Measurements from ENCODE around the gene SERPINB1. TPM values are rescaled to one million over a fixed set of nuclear protein-coding genes. Genes with fewer than 3 reads are reported as not detected.

Gene SERPINB1
- 78.7 and 133 TPM in 2 replicates for total RNA-seq (2014; rRNA removed)
- percentile 92 among the genes with signal in this experiment for Bru-seq, nascent RNA
- percentile 92 among the genes with signal in this experiment for BruChase-seq, experiment 1, labeled RNA remaining after a 6-hour chase
- percentile 86 among the genes with signal in this experiment for BruChase-seq, experiment 2, labeled RNA remaining after a 2-hour chase
- long read RNA-seq, transcript SERPINB1-201 (7 exons, 2,619 nt): major isoform, 61 of 93 reads
- long read RNA-seq, partial matches to known transcripts: 10 of 93 reads
- long read RNA-seq, other reads (novel, unspliced or antisense): 22 of 93 reads

GRCh38 chr6:2841264-2842138, at the start of gene SERPINB1:
TSS of gene SERPINB1 (minus strand) at chr6:2841863. CDS start at chr6:2840586, 1,277 bp downstream.
- peaks cover 61% of the 10 kb centered on the region for H3K4me1 ChIP-seq (ENCODE audit: insufficient read depth, low read length)
- peak within 1 kb of the TSS; percentile 94 for H3K9ac ChIP-seq (ENCODE audit: low read length)
- BruUV-seq (replicated peaks): no TSS peak
- intact Hi-C loops (cut with micrococcal nuclease): no loop called here
- peaks cover 34% of the 10 kb centered on the region for H3K79me2 ChIP-seq (ENCODE audit: low read length)
- no peak within 1 kb of the TSS for H2AFZ ChIP-seq (ENCODE audit: low read length)
- no peaks in the 10 kb centered on the region for H3K9me2 ChIP-seq (replicated peaks; ENCODE audit: low read length)
- H3K36me3 ChIP-seq (ENCODE audit: low read depth, low read length): peaks cover 15% of the 10 kb centered on the region
- H3F3A ChIP-seq (ENCODE audit: low read length, unreplicated experiment): peaks cover 8% of the 10 kb centered on the region
- POLR2A ChIA-PET (ENCODE audit: unreplicated experiment): interaction anchor here (0.6 to 2.7 kb wide), 7 partner anchors 9 to 227 kb away, joined by 3 to 21 read pairs (median 4); partner anchors contain the start of gene RIPK1
- peak; percentile 61 for ATAC-seq
- peak within 1 kb of the TSS; percentile 81 for H3K4me3 ChIP-seq (ENCODE audit: low read length)
- H3K27me3 ChIP-seq (ENCODE audit: low read length): no peaks in the 10 kb centered on the region
- no peaks in the 10 kb centered on the region for H3K9me3 ChIP-seq (ENCODE audit: low read length)
- TF ChIP-seq EZH2phosphoT487 (IDR thresholded peaks at IDR 0.05; ENCODE audit: borderline replicate concordance, low read length) (no peak), CTCF (conservative IDR thresholded peaks at IDR 0.05; ENCODE audit: low read depth, low read length) (0 out of 2 replicates have a peak, but pooled peaks have one; percentile 8), EZH2 (IDR thresholded peaks at IDR 0.05; ENCODE audit: low read length, unreplicated experiment) (no peak)
- peak within 1 kb of the TSS; percentile 94 for H3K4me2 ChIP-seq (ENCODE audit: low read length)
- peaks cover 4% of the 10 kb centered on the region; the same call in 1 of the 2 replicates for H4K20me1 ChIP-seq (ENCODE audit: low read length)
- peak; percentile 83 for DNase-seq
- CTCF ChIA-PET: interaction anchor here (0.5 to 1.9 kb wide), 4 partner anchors 18 to 78 kb away, joined by 3 to 19 read pairs (median 4); no protein-coding TSS in a partner anchor
- peak within 1 kb of the TSS; percentile 94 for H3K27ac ChIP-seq (ENCODE audit: low read length)

- TSS peak; percentile 85 for BruUV-seq (replicated peaks)
- CTCF ChIA-PET: interaction anchor here (0.6 kb wide), 2 partner anchors 152 to 257 kb away, joined by 5 to 6 read pairs; no protein-coding TSS in a partner anchor
- ATAC-seq (peak; percentile 35; the same call in 1 of the 2 replicates), DNase-seq (no peak)
- Histone ChIP-seq H3K36me3 (ENCODE audit: low read depth, low read length) (no peaks in the 10 kb centered on the region), H3F3A (ENCODE audit: low read length, unreplicated experiment) (no peaks in the 10 kb centered on the region), H3K4me3 (ENCODE audit: low read length) (peak overlapping the region; percentile 48), H3K9me3 (ENCODE audit: low read length) (no peaks in the 10 kb centered on the region), H3K79me2 (ENCODE audit: low read length) (no peaks in the 10 kb centered on the region), H3K9ac (ENCODE audit: low read length) (peak overlapping the region; percentile 43), H3K27ac (ENCODE audit: low read length) (no peak overlapping the region), H4K20me1 (ENCODE audit: low read length) (no peaks in the 10 kb centered on the region), H3K4me1 (ENCODE audit: insufficient read depth, low read length) (peaks cover 12% of the 10 kb centered on the region), H2AFZ (ENCODE audit: low read length) (peak overlapping the region; percentile 86), H3K9me2 (replicated peaks; ENCODE audit: low read length) (no peaks in the 10 kb centered on the region), H3K27me3 (ENCODE audit: low read length) (no peaks in the 10 kb centered on the region), H3K4me2 (ENCODE audit: low read length) (peak overlapping the region; percentile 81)
- intact Hi-C loops (cut with micrococcal nuclease): no loop called here
- TF ChIP-seq CTCF (conservative IDR thresholded peaks at IDR 0.05; ENCODE audit: low read depth, low read length) (no peak), EZH2 (IDR thresholded peaks at IDR 0.05; ENCODE audit: low read length, unreplicated experiment) (no peak), EZH2phosphoT487 (IDR thresholded peaks at IDR 0.05; ENCODE audit: borderline replicate concordance, low read length) (no peak)
- POLR2A ChIA-PET (ENCODE audit: unreplicated experiment): interaction anchor here (0.6 kb wide), 2 partner anchors 12 to 199 kb away, joined by 3 read pairs; no protein-coding TSS in a partner anchor
Measured at GRCh38 chr6:2890976-2891767, 49.5 kb upstream of the SERPINB1 start.

Data from PC-3 (cell line).